DLD1 (cell line): ENCODE measurements around the gene RFX7.

Experiments used
- in situ Hi-C: cut with HindIII; loops from 2 replicates; pipeline ENCODE4 v1.10.0; 2017; ENCODE audit warnings: low sequenced_read_pairs

Gene RFX7

DNA sequence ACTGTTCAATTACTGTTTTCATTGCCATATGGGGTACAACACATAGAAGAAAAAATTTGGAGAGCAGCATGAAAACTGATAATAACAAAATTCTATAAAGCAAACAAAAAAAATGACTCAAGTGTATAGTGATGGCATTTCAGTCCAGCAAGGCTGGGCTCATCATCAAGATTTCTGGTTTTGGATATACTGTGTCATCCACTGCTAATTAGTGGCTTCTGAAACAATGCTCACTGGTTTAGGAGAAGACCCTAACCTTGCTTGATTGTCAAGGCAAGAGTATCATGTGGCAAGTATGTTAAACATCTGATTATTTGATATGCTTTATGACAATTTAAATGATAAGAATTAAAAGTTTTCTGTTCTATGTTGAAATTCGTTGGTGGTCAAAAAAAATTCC lies 96.9 kb downstream of the RFX7 start:
- in situ Hi-C loops = no loop called here

DNA sequence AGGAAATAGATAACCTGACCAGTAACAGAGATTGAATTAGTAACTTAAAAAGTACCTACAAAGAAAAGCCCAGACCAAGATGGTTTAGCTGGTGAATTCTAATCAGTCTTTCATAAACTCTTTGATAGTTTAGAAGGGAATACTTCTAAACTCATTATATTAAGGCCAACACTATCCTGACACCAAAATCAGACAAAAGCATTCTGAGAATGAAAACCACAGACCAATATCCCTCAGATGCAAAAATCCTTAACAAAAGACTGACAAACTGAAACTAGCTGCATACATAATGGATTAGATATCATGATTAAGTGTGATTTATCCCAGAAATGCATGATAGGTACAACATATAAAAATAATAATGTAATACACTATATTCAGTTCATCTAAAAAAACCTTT lies 115.6 kb downstream of the RFX7 start:
- in situ Hi-C loops = no loop called here

DNA sequence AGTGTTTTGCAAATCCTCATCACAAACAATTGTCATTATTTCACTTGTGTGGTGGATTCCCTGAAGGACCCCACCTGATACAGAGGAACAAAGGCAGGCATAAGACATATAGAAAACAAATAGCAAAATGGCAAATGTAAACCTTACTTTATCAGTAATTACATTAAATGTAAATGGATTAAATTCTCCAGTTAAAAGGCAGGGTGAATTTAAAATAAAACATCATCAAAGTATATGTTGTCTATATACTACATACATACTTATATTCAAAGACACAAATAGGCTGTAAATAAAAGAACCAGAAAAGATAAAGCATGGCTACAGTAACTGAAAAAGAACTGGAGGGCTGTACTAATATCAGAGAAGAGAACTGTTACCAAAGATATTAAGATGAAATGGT lies 117.3 kb downstream of the RFX7 start:
- in situ Hi-C loops = no loop called here

DNA sequence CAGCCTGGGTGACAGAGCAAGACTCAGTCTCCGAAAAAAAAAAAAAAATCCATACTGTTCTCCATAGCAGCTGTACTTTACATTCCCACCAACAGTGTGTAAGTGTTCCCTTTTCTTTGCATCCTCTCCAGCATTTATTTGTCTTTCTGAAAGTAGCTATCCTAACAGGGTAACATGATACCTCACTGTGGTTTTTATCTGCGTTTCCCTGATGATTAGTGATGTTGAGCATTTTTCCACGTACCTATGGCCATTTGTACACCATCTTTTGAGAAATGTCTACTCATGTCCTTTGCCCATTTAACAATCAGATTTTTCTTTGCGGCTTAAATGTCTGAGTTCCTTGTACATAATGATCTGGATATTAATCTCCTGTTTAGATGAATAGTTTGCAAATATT lies 119.3 kb downstream of the RFX7 start:
- in situ Hi-C loops = no loop called here

DNA sequence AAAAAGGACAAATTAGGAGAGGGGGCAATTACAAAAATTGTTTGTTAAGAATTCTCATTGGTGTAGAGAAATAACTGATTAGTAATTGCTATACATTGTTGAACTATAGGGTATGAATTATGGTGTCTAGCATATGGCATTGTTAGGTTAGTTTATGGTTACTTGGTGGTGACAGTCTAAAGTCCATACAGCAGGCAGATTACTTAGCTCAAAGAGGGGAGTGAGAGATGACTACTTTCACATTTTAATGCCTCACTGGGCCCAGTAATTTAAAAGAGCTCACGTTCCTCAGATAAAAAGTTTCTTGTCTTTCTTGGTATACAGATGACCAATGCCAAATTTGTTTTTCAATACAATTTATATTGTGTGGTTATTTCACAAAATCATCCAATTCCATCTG lies 137.8 kb downstream of the RFX7 start:
- in situ Hi-C loops = no loop called here

DNA sequence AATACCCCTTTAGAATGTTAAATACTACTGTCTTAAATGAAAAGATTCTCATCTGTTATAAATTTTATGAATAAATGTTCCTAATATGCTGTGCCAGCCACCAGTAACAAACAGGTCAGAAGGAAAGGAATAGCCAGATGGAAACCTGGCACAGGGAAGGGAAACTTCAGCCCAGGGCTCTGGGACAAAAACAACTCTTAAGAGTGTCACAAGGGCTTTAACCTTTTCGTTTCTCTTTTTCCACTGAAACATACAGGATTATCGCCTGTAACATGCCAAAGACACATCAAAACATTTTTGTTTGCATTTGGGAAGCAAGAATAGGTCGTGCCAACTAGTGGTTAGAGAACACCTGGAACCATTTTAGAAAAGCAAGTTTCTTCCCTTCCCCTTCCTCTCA lies 141.2 kb downstream of the RFX7 start:
- in situ Hi-C loops = no loop called here

DNA sequence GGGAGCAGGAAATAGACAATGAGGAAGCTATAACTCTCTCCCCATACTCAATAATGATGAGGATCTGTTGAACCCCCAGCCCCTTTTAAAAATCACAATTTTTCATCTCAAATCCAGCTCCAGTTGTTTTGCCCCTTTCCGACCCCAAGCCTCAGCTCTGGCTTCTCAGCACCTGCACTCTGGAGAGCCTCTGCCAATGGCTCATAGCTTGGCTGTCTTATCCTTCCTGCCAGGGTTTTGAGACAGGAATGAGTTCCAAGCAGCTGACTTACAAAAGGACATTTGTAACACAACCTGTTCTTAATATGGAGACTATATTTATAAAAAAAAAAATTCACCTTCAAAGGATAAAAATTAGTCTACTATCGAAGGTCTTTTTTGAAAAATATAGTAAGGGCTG lies 144.4 kb downstream of the RFX7 start:
- in situ Hi-C loops = no loop called here

DNA sequence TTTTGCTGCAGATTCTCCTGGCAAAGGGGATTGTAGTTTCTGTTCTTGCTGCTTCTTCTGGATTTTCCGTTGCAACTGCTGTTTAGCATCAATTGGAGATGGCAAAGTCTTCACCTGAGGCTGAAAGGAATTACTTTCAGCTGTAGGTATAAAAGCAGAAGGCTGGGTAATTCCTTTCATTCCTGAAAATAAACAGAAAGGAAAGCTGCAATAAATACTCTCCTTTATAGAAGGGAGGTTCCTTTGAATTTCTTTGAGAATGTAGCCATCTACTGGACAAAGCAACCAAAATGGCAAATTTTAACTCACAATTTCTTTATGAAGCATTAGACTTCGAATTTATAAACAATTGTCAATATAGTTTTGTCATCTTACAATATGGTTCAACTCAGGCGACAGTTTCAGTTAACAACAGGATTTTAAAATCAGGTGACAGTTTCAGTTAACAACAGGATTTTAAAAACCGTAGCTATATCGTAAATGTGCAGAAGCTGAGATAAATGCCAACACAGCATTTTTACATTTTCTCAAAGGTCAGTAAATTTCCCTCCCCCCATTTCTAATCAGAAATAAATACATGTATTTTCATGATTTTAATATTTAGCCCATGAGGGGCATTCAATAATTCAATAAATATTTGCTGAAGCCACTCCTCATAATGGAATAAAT lies 145.3 kb downstream of the RFX7 start:
- in situ Hi-C loops = no loop called here

DNA sequence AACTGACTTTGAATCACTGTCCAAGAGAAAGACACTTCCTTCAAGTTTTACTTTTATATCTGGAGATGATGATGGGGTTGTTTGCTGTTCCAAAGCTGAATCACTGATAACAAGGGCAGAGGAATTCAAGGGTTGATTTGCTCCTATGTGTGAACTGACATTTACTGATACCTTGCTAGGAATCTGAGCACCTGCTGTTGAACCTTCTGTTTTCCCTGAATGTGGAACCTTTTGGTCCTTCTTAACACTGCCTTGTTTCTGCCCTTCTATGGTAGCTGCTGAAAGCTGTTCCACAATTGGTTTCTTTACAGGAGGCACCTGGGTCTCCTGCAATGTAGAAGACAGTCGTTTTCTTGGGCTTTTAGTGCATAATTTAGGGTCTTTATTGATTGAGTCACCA lies 148.3 kb downstream of the RFX7 start:
- in situ Hi-C loops = no loop called here

DNA sequence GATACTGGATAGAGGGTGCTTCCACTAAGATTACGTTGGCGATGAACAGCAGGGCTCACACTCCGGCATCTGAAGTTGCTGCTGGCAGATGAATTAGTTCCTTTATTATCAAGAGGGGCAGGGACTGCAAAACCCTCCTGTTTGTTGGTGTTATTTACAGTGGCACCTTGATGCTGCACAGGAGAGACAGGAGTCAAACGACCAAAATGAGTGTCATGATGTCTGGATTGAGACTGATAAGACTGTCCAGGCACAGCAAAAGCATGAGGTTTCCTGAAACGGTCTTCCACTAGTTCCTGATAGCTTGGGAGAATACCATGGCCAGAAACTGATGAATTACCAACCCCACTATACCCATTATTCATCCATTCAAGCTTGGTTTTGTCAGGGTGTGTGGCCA lies 149.5 kb downstream of the RFX7 start:
- in situ Hi-C loops = no loop called here

DNA sequence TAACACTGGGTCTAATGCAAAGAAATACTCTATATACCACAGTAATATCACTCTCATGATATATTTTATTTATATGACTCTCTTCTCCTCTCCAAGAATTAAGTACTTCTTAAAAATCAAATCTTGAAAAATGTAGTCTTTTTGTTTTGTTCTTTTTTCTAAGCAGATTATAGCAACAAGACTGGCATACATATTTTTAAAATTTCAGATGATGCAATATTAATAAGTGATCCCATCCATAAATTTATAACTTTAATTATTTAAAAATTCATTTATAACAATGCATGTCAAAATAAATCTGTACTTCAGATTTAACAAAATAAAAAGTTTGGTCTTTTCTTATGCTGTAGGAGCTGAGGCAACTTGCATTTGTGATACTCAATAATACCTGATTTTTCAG lies 155.3 kb downstream of the RFX7 start:
- in situ Hi-C loops = no loop called here

DNA sequence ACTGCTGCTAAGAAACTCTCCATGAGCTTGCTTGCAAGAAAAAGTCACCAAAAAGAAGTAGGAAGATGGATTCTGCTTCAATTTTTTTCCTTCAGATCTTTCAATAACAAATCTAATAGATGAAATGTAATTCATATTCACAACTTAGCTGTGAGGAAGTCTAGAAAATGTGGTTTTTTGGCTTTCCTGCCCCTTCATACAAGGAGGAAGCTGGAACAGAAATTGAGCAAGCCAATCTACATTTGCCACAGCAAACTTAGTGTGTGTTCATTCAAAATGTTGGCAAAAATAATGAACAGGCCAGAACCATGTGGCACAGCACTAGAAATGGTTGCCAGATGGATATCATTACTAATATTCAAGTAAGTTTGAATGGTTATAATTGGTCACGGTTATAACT lies 157.1 kb downstream of the RFX7 start:
- in situ Hi-C loops = no loop called here

DNA sequence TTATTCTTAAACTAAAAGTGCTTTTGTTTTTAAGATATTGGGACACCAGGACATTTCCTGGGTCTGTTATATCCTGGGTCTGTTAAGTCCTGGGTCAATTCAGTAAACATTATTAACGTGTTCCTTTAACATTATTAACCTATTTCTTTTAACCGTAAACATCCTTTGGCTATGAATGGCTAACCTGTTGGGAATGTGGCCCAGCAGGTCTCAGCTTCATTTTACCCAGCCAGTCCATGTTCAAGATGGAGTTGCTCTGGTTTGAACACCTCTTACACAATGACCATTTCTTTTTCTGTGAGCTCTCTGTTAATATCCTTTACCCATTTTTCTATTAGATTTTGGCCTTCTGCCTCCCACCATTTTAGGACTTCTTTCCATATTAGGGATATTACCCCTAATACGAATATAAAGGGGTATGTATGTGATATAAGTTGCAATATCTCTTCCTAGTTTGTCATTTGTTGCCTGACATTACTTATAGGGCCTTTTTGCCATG lies 161.4 kb downstream of the RFX7 start:
- in situ Hi-C loops = no loop called here

DNA sequence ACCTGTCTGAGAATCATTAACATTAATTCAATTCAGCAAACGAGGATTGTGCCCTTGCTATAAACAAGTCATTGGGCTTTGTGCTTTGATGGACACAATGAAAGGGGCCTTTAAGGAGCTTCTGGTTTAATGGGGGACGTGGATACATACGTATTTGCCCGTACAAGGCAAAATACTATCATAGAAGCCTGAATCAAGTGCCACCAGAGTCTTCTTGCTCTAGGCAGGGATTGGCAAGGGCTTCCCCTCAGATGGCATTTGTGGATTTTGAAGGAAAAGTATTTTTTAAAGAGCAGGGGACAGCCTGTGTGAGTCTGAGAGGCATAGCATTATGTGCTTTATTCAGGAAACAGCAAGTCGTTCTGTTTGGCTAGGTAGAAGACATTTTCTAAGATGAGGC lies 166.6 kb downstream of the RFX7 start:
- in situ Hi-C loops = no loop called here

DNA sequence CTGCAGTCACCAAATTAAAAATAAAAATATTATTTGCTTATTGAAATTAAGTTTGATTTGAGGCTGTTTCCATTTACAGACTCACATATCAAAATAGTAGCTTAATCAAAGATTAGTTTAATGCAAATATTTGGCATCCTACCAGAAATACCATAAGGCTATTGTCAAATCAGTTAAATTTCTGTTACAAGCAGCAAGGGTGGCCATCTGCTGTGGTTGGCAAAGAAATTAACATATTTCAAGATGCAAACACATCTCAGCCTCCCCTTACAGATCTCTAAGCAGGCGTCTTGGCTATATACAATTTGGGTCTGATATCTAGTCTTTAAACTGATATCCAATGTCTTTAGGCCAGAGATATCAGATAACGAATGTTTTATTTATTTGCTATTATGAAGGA lies 167.0 kb downstream of the RFX7 start:
- in situ Hi-C loops = no loop called here

DNA sequence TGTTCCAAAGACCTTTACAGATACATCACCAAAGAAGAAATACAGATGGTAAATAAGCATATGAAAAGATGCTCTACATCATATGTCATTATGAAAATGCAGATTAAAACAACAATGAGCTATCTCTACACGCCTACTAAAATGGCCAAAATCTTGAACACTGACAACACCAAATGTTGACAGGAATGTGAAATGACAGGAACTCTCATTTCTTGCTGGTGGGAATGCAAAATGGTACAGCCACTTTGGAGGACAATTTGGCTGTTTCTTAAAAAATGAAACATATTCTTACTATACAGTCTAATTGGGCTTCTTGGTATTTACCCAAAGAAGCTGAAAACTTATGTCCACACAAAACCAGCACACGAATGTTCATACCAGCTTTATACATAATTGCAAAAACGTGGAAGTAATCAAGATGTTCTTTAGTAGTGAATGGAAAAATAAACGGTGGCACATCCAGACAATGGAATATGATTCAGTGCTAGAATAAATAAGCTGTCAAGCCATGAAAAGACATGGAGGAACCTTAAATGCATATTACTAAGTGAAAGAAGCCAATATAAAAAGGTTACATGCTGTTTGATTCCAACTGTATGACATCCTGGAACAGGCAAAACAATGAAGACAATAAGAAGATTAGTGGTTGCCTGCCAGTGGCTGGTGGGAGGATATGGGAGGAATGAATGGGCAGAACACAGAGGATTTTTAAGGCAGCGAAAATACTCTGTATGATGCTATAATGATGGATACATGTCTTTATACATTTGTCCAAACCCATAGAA lies 169.0 kb downstream of the RFX7 start:
- in situ Hi-C loops = no loop called here

DNA sequence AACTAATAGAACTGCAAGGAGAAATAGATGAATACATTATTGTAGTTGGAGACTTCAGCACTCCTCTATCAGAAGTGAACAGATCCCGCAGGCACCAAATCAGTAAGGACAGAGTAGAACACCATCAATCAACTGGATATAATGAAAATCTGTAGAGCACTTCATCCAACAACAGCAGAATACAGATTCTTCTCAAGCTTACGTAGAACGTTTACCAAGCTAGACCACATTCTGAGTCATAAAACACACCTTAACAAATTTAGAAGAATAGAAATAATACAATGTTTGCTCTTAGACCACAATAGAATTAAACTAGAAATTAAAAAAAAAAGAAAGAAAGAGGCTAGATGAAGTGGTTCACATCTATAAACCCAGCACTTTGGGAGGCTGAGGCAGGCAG lies 179.5 kb downstream of the RFX7 start:
- in situ Hi-C loops = no loop called here

DNA sequence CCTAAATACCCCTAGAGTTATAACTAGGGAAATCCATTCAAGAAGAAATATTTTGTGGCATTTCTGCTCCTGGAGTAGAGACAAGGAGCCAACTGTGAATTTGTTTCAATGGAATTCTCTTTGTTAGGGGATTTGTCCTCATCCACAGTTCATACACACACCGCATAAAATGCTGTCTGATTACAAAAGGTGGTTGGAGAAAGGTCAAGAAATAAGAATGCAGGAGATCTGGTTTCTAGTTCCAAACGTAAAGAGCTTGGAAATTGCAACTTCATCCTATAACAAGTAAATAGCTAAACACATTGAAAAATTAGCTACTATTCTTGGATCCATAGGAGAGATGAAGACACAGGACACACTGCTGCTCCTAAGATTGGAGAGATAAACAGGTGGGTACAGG lies 184.0 kb downstream of the RFX7 start:
- in situ Hi-C loops = no loop called here

DNA sequence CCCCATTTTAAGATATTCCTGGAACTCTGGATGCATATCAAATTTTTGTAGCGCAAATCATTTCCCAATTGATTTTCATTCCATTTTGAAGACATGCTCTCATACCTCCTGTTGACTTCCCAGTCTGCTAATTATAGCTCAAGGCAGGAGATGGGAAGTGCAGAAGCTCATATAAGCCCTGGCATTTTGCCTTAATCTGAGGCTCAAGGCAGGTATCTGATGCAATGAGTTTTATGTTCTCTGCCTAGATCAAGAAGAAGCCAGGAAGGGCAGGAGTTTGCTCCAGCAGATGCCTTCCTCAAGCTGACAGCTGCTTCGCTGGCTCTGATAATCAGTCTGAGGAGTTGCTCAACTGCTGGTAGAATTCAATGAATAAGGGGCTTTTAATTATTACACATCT lies 184.7 kb downstream of the RFX7 start:
- in situ Hi-C loops = no loop called here

DNA sequence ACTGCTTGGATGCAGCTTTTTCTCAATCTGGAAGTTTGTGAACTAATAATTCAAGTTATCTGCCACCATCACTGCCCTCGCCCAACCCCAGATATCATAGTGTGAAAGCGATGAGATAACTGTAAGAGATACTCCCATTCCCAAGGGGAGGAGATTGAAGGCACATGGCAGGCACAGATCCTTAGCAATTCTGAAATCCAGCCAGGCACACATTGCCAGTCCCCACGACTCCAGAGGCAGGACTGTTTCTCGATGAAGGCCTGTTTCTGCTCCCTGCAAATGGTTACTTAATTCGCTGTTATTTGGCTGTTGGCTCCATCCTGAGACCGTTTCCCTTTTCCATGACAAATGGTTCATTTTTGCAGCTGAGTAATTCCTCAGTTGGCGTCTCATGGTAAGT lies 187.1 kb downstream of the RFX7 start:
- in situ Hi-C loops = no loop called here

DNA sequence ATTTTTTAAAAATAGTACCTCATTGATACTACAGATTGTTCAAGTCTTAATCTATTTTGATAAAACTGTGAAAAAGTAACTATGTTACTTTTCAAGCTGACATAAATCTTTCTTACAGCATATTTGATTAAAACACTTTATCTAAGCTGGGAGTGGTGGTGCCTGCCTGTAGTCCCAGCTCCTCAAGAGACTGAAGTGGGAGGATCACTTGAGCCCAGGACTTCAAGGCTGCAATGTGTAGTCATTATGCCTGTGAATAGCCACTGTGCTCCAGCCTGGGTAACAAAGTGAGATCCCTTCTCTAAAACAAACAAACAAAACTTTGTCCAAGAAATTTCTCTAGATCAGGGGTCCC lies 190.7 kb downstream of the RFX7 start:
- in situ Hi-C loops = no loop called here

DNA sequence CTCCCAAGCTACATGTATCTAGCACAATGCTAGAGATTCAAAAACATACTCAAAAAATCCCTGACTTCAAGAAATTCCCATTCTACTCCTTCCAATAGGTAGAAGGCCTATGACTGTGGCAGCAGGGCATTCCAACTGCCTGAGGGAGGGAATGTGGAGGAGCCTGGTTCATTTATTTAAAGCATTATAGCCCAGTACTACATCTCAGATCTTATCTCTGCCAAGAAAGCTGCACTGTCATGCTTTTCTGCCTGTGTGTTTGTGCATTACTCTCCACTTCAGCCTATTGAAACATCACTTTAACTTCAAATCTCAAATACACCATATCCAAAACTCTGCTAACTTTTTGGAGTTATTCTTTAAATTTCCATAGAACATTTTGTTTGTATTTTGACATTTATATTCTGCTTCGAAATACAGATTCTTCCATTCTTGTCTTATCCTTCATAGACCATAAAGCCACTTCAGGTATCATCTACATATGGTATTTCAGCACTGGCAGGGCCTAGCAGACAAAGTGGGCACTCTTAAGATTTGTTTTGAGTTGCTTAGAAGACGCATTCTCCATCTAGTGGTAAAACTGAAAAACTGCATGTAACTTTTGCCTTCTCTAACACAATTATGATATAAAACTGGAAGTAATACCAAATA lies 191.2 kb downstream of the RFX7 start:
- in situ Hi-C loops = no loop called here
